Activated T-helper 1 cell treated with anti-CD3 and anti-CD28 coated beads, Interleukin-12 subunit alpha, Interleukin-12 subunit beta, Interleukin-2, Interleukin-4 antibody, amounts not matched to agents 30 ng/mL and 10 ng/mL and 1 ng/mL, durations not matched to agents 14 hours and 24 hours and 36 hours (primary cell): ENCODE results near the gene EEIG1. TPM values are rescaled to one million over a fixed set of nuclear protein-coding genes. Genes with fewer than 3 reads are reported as not detected.

Source experiments
- DNase-seq: peaks from one replicate; pipeline ENCODE4 v3.0.0; 2021; ENCODE audit warnings: low spot score
- H3K27ac Mint-ChIP-seq: one replicate; pipeline ENCODE4 v1.8.0; 2021; ENCODE audit warnings: mild to moderate bottlenecking, mixed read lengths
- H3K27me3 Mint-ChIP-seq: one replicate; pipeline ENCODE4 v1.8.0; 2022; ENCODE audit warnings: mild to moderate bottlenecking, moderate library complexity, mixed read lengths; ENCODE audit not compliant: insufficient read depth
- H3K36me3 Mint-ChIP-seq: one replicate; pipeline ENCODE4 v1.8.0; 2021; ENCODE audit warnings: low read depth, mixed read lengths
- H3K4me1 Mint-ChIP-seq: one replicate; pipeline ENCODE4 v1.8.0; 2021; ENCODE audit warnings: low read depth, mixed read lengths
- H3K4me3 Mint-ChIP-seq: one replicate; pipeline ENCODE4 v1.8.0; 2021; ENCODE audit warnings: mild to moderate bottlenecking, moderate library complexity, mixed read lengths
- H3K9me3 Mint-ChIP-seq: one replicate; pipeline ENCODE4 v1.8.0; 2021; ENCODE audit warnings: mixed read lengths
- intact Hi-C: fragments of 100-400 bp; cut with micrococcal nuclease; formaldehyde crosslinking; loops from one replicate; pipeline ENCODE4 v1.15.1; 2024
- total RNA-seq: library from RNA; stranded (reverse); gene quantifications from 2 replicates; pipeline ENCODE4 v1.2.3, GENCODE V29; 2022

Gene EEIG1
- total RNA-seq, 1 donor from 2014 or later, result 39.8 TPM

- DNase-seq, result no peak
- Mint-ChIP-seq H3K4me3 (no peak overlapping the region), H3K9me3 (no peaks in the 10 kb centered on the region), H3K36me3 (peaks cover 33% of the 10 kb centered on the region), H3K4me1 (peaks cover 27% of the 10 kb centered on the region), H3K27me3 (no peaks in the 10 kb centered on the region), H3K27ac (no peak overlapping the region)
- intact Hi-C loops, result no loop called here
Measured at GRCh38 chr9:127946728-127947127, 34.1 kb downstream of the EEIG1 start.

GRCh38 chr9:127945942-127946341, 34.8 kb downstream of the EEIG1 start:
- Mint-ChIP-seq H3K9me3 (no peaks in the 10 kb centered on the region), H3K27me3 (peaks cover 2% of the 10 kb centered on the region), H3K4me1 (peaks cover 23% of the 10 kb centered on the region), H3K36me3 (peaks cover 30% of the 10 kb centered on the region), H3K4me3 (no peak overlapping the region), H3K27ac (no peak overlapping the region)
- DNase-seq, result no peak
- intact Hi-C loops, result no loop called here

- H3K9me3 Mint-ChIP-seq, result no peaks in the 10 kb centered on the region
- intact Hi-C loops, result no loop called here
- H3K36me3 Mint-ChIP-seq, result peaks cover 31% of the 10 kb centered on the region
- peaks cover 2% of the 10 kb centered on the region for H3K27me3 Mint-ChIP-seq
- H3K4me1 Mint-ChIP-seq, result peaks cover 17% of the 10 kb centered on the region
- no peak for DNase-seq
- H3K27ac Mint-ChIP-seq, result no peak overlapping the region
- no peak overlapping the region for H3K4me3 Mint-ChIP-seq
Measured at GRCh38 chr9:127945338-127945737, 35.5 kb downstream of the EEIG1 start.

- DNase-seq, result no peak
- Mint-ChIP-seq H3K4me1 (peaks cover 14% of the 10 kb centered on the region), H3K4me3 (no peak overlapping the region), H3K36me3 (peaks cover 30% of the 10 kb centered on the region), H3K9me3 (no peaks in the 10 kb centered on the region), H3K27me3 (peaks cover 2% of the 10 kb centered on the region), H3K27ac (no peak overlapping the region)
- intact Hi-C loops, result no loop called here
Measured at GRCh38 chr9:127944586-127945218, 36.1 kb downstream of the EEIG1 start.

GRCh38 chr9:127943731-127944144, 37.1 kb downstream of the EEIG1 start:
- intact Hi-C loops, result loop anchor here (1.0 to 2.0 kb wide), 6 partner anchors 12 to 174 kb away; partner anchors contain the start of gene EEIG1
- Mint-ChIP-seq H3K36me3 (peaks cover 31% of the 10 kb centered on the region), H3K9me3 (no peaks in the 10 kb centered on the region), H3K27ac (no peak overlapping the region), H3K4me1 (peaks cover 14% of the 10 kb centered on the region), H3K4me3 (no peak overlapping the region), H3K27me3 (peaks cover 2% of the 10 kb centered on the region)
- peak; percentile 65 for DNase-seq

GRCh38 chr9:127943011-127943662, 37.7 kb downstream of the EEIG1 start:
- Mint-ChIP-seq H3K27ac (no peak overlapping the region), H3K36me3 (peaks cover 28% of the 10 kb centered on the region), H3K4me3 (no peak overlapping the region), H3K27me3 (peaks cover 2% of the 10 kb centered on the region), H3K9me3 (no peaks in the 10 kb centered on the region), H3K4me1 (peaks cover 19% of the 10 kb centered on the region)
- DNase-seq, result no peak
- intact Hi-C loops, result loop anchor here (1.0 to 2.0 kb wide), 6 partner anchors 12 to 174 kb away; partner anchors contain the start of gene EEIG1

GRCh38 chr9:127942216-127943010, 38.4 kb downstream of the EEIG1 start:
- Mint-ChIP-seq H3K36me3 (peaks cover 26% of the 10 kb centered on the region), H3K27me3 (peaks cover 2% of the 10 kb centered on the region), H3K27ac (no peak overlapping the region), H3K9me3 (no peaks in the 10 kb centered on the region), H3K4me3 (no peak overlapping the region), H3K4me1 (peaks cover 24% of the 10 kb centered on the region)
- peak; percentile 37 for DNase-seq
- intact Hi-C loops, result loop anchor here (1.0 to 2.0 kb wide), 6 partner anchors 13 to 175 kb away; partner anchors contain the start of gene EEIG1

GRCh38 chr9:127941961-127942215, 38.9 kb downstream of the EEIG1 start:
- DNase-seq, result no peak
- peaks cover 27% of the 10 kb centered on the region for H3K4me1 Mint-ChIP-seq
- no peaks in the 10 kb centered on the region for H3K9me3 Mint-ChIP-seq
- no peak overlapping the region for H3K27ac Mint-ChIP-seq
- intact Hi-C loops, result loop anchor here (2.0 kb wide), 1 partner anchor 39 kb away; the partner anchor contains the start of gene EEIG1
- no peak overlapping the region for H3K4me3 Mint-ChIP-seq
- H3K36me3 Mint-ChIP-seq, result peaks cover 24% of the 10 kb centered on the region
- peaks cover 2% of the 10 kb centered on the region for H3K27me3 Mint-ChIP-seq

- Mint-ChIP-seq H3K27ac (no peak overlapping the region), H3K36me3 (peaks cover 24% of the 10 kb centered on the region), H3K27me3 (peaks cover 2% of the 10 kb centered on the region), H3K4me1 (peaks cover 31% of the 10 kb centered on the region), H3K4me3 (no peak overlapping the region), H3K9me3 (no peaks in the 10 kb centered on the region)
- intact Hi-C loops, result no loop called here
- no peak for DNase-seq
Measured at GRCh38 chr9:127941062-127941960, 39.5 kb downstream of the EEIG1 start.

GRCh38 chr9:127940593-127940992, 40.2 kb downstream of the EEIG1 start:
- Mint-ChIP-seq H3K27ac (no peak overlapping the region), H3K27me3 (peaks cover 2% of the 10 kb centered on the region), H3K4me1 (peaks cover 38% of the 10 kb centered on the region), H3K36me3 (peaks cover 27% of the 10 kb centered on the region), H3K4me3 (no peak overlapping the region), H3K9me3 (no peaks in the 10 kb centered on the region)
- DNase-seq, result no peak
- intact Hi-C loops, result no loop called here

GRCh38 chr9:127938298-127938690, 42.5 kb downstream of the EEIG1 start:
- Mint-ChIP-seq H3K36me3 (peaks cover 26% of the 10 kb centered on the region), H3K9me3 (no peaks in the 10 kb centered on the region), H3K27ac (no peak overlapping the region), H3K4me1 (peaks cover 36% of the 10 kb centered on the region), H3K27me3 (peaks cover 2% of the 10 kb centered on the region), H3K4me3 (peak overlapping the region; percentile 59)
- no peak for DNase-seq
- intact Hi-C loops, result loop anchor here (5.0 kb wide), 1 partner anchor 944 kb away; the partner anchor contains the start of genes KYAT1 and LRRC8A
